HCT116 (cell line): ENCODE data around the gene ADD1.

Experiments
- CEBPB ChIP-seq: IDR thresholded peaks from 2 replicates; pipeline ENCODE4 v1.6.1; 2012; ENCODE audit warnings: low read depth
- CTCF ChIP-seq, 3 experiments: fragments of 200-600 bp in 1 of 3; sonication (generic) in 1 of 3; IDR thresholded peaks in 2 of 3; conservative IDR thresholded peaks in 1 of 3; 2 replicates each; pipeline ENCODE4 v1.5.1; 2012 to 2017; ENCODE audit warnings: low read depth in 2 of 3, low read length in 2 of 3, antibody characterized with exemption in 1 of 3, borderline replicate concordance in 1 of 3, control low read depth in 1 of 3, mild to moderate bottlenecking in 1 of 3, mixed read lengths in 1 of 3, mixed run types in 1 of 3, moderate library complexity in 1 of 3; ENCODE audit not compliant: insufficient read depth in 1 of 3
- EZH2 ChIP-seq: fragments of 200-600 bp; sonication (generic); IDR thresholded peaks from 2 replicates; pipeline ENCODE4 v1.6.1; 2017; ENCODE audit warnings: antibody characterized with exemption, mixed run types
- POLR2A ChIP-seq: IDR thresholded peaks from 2 replicates; pipeline ENCODE4 v1.7.0; 2011; ENCODE audit warnings: borderline replicate concordance; ENCODE audit not compliant: insufficient read depth, insufficient read length; ENCODE audit errors: extremely low read depth
- POLR2AphosphoS5 ChIP-seq: IDR thresholded peaks from 2 replicates; pipeline ENCODE4 v1.6.1; 2011; ENCODE audit warnings: mild to moderate bottlenecking, low read depth, low read length, moderate library complexity
- SP1 ChIP-seq: IDR thresholded peaks from 2 replicates; pipeline ENCODE4 v1.6.1; 2012; ENCODE audit warnings: low read depth
- ZBTB33 ChIP-seq: IDR thresholded peaks from 2 replicates; pipeline ENCODE4 v1.6.1; 2011; ENCODE audit warnings: mild to moderate bottlenecking, low read length, moderate library complexity; ENCODE audit not compliant: insufficient replicate concordance; ENCODE audit errors: extremely low read depth
- ZNF274 ChIP-seq: fragments of 200-500 bp; sonication (Bioruptor generic); IDR thresholded peaks from 2 replicates; pipeline ENCODE4 v1.6.1; 2014; ENCODE audit warnings: mild to moderate bottlenecking, low read depth, low read length, inconsistent platforms

GRCh38 chr4:2809610-2810180 is 33.9 kb upstream of the ADD1 start:
- no peak for TF ChIP-seq ZNF274
- TF ChIP-seq POLR2A, result no peak
- TF ChIP-seq CTCF (IDR thresholded peaks at IDR 0.05 in 2 of 3, conservative IDR thresholded peaks at IDR 0.05 in 1 of 3; ENCODE audit: borderline replicate concordance in 1 of 3, insufficient read depth in 1 of 3, low read depth in 2 of 3, low read length in 2 of 3), result no peak
- no peak for TF ChIP-seq ZBTB33
- TF ChIP-seq CEBPB, result no peak
- no peak for TF ChIP-seq SP1
- TF ChIP-seq EZH2, result no peak
- no peak for TF ChIP-seq POLR2AphosphoS5
